Mucosa of stomach (tissue), 1 donor: ENCODE measurements around the gene GNG8.

Experiments
- H3K27me3 ChIP-seq: one replicate; pipeline ENCODE4 v1.7.0; 2013; ENCODE audit warnings: mild to moderate bottlenecking, low read length; ENCODE audit not compliant: control insufficient read depth, insufficient read depth
- H3K36me3 ChIP-seq: one replicate; pipeline ENCODE4 v1.7.0; 2013; ENCODE audit warnings: low read length; ENCODE audit not compliant: control insufficient read depth, insufficient read depth
- H3K4me1 ChIP-seq: one replicate; pipeline ENCODE4 v1.7.0; 2013; ENCODE audit warnings: mild to moderate bottlenecking, low read length; ENCODE audit not compliant: control insufficient read depth, insufficient read depth
- H3K4me3 ChIP-seq: one replicate; pipeline ENCODE4 v1.7.0; 2013; ENCODE audit warnings: low read length
- H3K9ac ChIP-seq: one replicate; pipeline ENCODE4 v1.7.0; 2013; ENCODE audit warnings: mild to moderate bottlenecking, low read length, moderate library complexity
- H3K9me3 ChIP-seq: one replicate; pipeline ENCODE4 v1.7.0; 2013; ENCODE audit warnings: mild to moderate bottlenecking, low read length, moderate library complexity; ENCODE audit not compliant: control insufficient read depth
- donor health status: Pancreatic carcinoma.

The GNG8 gene

GRCh38 chr19:46624958-46625661, 10.9 kb downstream of the GNG8 start, which contains the start of gene PTGIR:
PTGIR (minus strand) TSS chr19:46625089; CDS start chr19:46624225, 864 bp downstream.
- Histone ChIP-seq H3K27me3 (peaks cover 8% of the 10 kb centered on the region), H3K9ac (peak within 1 kb of the TSS; percentile 13), H3K36me3 (no peaks in the 10 kb centered on the region), H3K4me1 (peaks cover 6% of the 10 kb centered on the region), H3K9me3 (no peaks in the 10 kb centered on the region), H3K4me3 (no peak within 1 kb of the TSS)

- no peaks in the 10 kb centered on the region for H3K9me3 ChIP-seq
- H3K4me1 ChIP-seq: peaks cover 6% of the 10 kb centered on the region
- H3K4me3 ChIP-seq: no peak overlapping the region
- no peaks in the 10 kb centered on the region for H3K36me3 ChIP-seq
- no peak overlapping the region for H3K9ac ChIP-seq
- peaks cover 8% of the 10 kb centered on the region for H3K27me3 ChIP-seq
These were observed 12.0 kb downstream of the GNG8 start for GRCh38 chr19:46623915-46624502.

- Histone ChIP-seq H3K4me1 (peaks cover 6% of the 10 kb centered on the region), H3K9me3 (no peaks in the 10 kb centered on the region), H3K4me3 (no peak overlapping the region), H3K36me3 (no peaks in the 10 kb centered on the region), H3K9ac (no peak overlapping the region), H3K27me3 (peaks cover 8% of the 10 kb centered on the region)
These were observed 13.9 kb downstream of the GNG8 start for GRCh38 chr19:46622118-46622446.

GRCh38 chr19:46621191-46622117, 14.5 kb downstream of the GNG8 start:
- no peaks in the 10 kb centered on the region for H3K36me3 ChIP-seq
- peaks cover 10% of the 10 kb centered on the region for H3K27me3 ChIP-seq
- H3K9ac ChIP-seq: peak overlapping the region; percentile 34
- peaks cover 6% of the 10 kb centered on the region for H3K4me1 ChIP-seq
- H3K9me3 ChIP-seq: no peaks in the 10 kb centered on the region
- no peak overlapping the region for H3K4me3 ChIP-seq

GRCh38 chr19:46620716-46621115, 15.3 kb downstream of the GNG8 start:
- peak overlapping the region; percentile 34 for H3K9ac ChIP-seq
- H3K4me1 ChIP-seq: no peaks in the 10 kb centered on the region
- no peaks in the 10 kb centered on the region for H3K9me3 ChIP-seq
- no peak overlapping the region for H3K4me3 ChIP-seq
- no peaks in the 10 kb centered on the region for H3K36me3 ChIP-seq
- peaks cover 11% of the 10 kb centered on the region for H3K27me3 ChIP-seq

- Histone ChIP-seq H3K4me1 (no peaks in the 10 kb centered on the region), H3K36me3 (no peaks in the 10 kb centered on the region), H3K4me3 (no peak overlapping the region), H3K9ac (no peak overlapping the region), H3K9me3 (no peaks in the 10 kb centered on the region), H3K27me3 (peaks cover 11% of the 10 kb centered on the region)
These were observed 15.7 kb downstream of the GNG8 start for GRCh38 chr19:46620267-46620666.

GRCh38 chr19:46618670-46619231, 17.3 kb downstream of the GNG8 start:
- Histone ChIP-seq H3K4me3 (no peak overlapping the region), H3K27me3 (peaks cover 11% of the 10 kb centered on the region), H3K9me3 (no peaks in the 10 kb centered on the region), H3K9ac (no peak overlapping the region), H3K4me1 (no peaks in the 10 kb centered on the region), H3K36me3 (no peaks in the 10 kb centered on the region)

GRCh38 chr19:46617601-46618000, 18.4 kb downstream of the GNG8 start:
- Histone ChIP-seq H3K4me1 (no peaks in the 10 kb centered on the region), H3K9ac (no peak overlapping the region), H3K4me3 (no peak overlapping the region), H3K9me3 (no peaks in the 10 kb centered on the region), H3K36me3 (no peaks in the 10 kb centered on the region), H3K27me3 (peaks cover 11% of the 10 kb centered on the region)

GRCh38 chr19:46616631-46617322, 19.2 kb downstream of the GNG8 start:
- no peak overlapping the region for H3K9ac ChIP-seq
- peaks cover 11% of the 10 kb centered on the region for H3K27me3 ChIP-seq
- peaks cover 4% of the 10 kb centered on the region for H3K4me1 ChIP-seq
- no peak overlapping the region for H3K4me3 ChIP-seq
- no peaks in the 10 kb centered on the region for H3K36me3 ChIP-seq
- H3K9me3 ChIP-seq: no peaks in the 10 kb centered on the region

- Histone ChIP-seq H3K4me1 (peaks cover 4% of the 10 kb centered on the region), H3K9ac (no peak overlapping the region), H3K36me3 (no peaks in the 10 kb centered on the region), H3K4me3 (no peak overlapping the region), H3K27me3 (peaks cover 11% of the 10 kb centered on the region), H3K9me3 (no peaks in the 10 kb centered on the region)
These were observed 20.0 kb downstream of the GNG8 start for GRCh38 chr19:46615966-46616365.

- no peaks in the 10 kb centered on the region for H3K9me3 ChIP-seq
- peaks cover 4% of the 10 kb centered on the region for H3K4me1 ChIP-seq
- H3K36me3 ChIP-seq: peaks cover 3% of the 10 kb centered on the region
- H3K9ac ChIP-seq: no peak overlapping the region
- no peak overlapping the region for H3K4me3 ChIP-seq
- peaks cover 3% of the 10 kb centered on the region for H3K27me3 ChIP-seq
These were observed 21.8 kb downstream of the GNG8 start for GRCh38 chr19:46614114-46614722.
